ENCODE measurements around the gene ZNF768.

Gene ZNF768

DNA sequence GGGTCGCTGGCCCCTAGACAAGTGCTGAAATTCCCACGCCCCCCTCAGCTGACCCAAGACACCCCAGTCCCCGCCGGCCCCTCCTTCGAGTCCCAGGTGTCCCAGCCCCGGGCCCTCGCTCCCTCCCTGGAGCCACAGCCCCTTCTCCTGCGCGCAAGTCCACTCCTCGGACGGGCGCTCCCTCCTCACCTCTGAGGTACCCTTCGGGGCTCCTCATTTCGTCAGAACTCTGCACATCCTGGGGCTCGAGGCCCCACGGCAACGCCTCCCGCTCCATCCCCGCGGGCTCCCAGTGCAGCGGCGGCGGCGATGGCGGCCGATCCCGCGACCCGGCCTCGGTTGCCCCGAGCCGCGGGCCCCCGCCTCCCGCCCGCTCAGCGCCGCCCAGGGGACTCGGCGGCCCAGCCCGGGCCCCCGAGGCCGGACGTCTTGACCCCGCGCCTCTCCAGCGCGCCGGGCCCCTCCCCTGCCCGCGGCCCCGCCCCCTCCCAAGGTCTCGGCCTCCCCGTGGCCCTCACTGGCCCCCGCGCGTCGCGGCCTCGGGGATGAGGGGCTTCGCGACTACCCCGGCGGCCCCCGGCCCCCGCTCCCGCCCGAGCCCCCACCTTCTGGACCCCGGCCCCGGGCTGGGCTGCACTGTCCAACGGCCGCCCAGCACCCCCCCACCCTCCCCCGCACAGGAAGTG lies at the start of gene ZNF768:
ZNF768 (minus strand) TSS at position 430 of the 686 bp plus-strand sequence; CDS start at position 277, 153 bp downstream.
- DNase-seq (ENCODE audit: low read depth): no peak

DNA sequence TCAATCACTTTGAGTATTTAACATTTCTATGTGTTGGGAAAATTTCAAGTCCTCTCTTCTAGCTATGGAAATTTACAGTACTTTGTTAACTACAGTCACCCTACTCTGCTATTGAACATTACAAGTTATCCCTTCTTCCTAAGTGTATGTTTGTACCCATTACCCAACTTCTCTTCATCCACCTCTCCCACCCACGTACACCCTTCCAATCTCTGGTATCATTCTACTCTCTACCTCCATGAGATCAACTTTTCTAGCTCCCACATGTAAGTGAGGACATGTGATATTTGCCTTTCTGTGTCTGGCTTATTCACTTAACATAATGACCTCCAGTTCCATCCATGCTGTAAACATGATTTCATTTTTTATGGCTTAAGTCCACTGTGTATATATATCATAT lies 48.3 kb upstream of the ZNF768 start:
- DNase-seq (ENCODE audit: low read depth): no peak

DNA sequence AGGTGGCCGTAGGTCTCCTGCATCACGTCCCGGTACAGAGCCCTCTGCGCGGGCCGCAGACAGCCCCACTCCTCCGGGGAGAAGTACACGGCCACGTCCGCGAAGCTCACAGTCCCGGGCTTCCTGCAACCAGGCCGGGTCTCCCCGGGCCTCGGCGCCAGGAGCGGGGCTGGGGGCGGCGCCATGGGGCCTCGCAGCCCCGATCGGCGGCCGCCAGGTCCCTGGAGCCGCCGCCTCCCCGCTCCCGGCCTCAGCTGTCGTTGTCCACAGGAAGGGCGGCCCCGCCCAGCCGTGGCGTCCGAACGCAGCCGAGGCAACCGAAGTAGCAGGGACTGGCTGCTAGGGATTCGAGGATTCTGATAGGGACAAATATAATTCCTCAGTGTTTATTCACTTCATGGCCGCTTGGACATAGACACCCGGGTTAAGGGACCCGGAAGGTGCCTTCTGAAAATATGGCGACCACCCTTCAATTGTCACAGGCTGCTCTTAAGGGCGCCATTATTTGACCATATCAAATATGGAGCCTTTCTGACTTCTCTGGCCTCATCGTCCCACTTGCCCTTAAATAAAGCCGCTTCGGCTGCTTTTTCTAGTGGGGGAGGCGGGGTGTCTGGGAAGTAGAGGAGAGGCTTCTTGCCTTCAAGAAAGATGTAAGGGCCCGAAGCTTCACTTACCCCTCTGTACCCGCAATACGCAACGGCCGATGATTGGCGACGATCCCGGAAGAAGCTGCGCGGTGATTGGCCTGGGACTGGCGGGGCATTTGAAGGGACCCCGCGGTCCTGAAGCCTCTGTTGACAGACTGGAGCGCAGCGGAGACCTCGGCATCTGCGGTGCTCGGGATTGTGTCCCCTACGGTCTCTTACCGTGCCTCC lies 45.3 kb upstream of the ZNF768 start, which contains the start of gene ZNF688:
ZNF688 (minus strand) TSS at position 270 of the 878 bp plus-strand sequence; CDS start at position 185, 85 bp downstream.
- DNase-seq (ENCODE audit: low read depth): peak; percentile 88

DNA sequence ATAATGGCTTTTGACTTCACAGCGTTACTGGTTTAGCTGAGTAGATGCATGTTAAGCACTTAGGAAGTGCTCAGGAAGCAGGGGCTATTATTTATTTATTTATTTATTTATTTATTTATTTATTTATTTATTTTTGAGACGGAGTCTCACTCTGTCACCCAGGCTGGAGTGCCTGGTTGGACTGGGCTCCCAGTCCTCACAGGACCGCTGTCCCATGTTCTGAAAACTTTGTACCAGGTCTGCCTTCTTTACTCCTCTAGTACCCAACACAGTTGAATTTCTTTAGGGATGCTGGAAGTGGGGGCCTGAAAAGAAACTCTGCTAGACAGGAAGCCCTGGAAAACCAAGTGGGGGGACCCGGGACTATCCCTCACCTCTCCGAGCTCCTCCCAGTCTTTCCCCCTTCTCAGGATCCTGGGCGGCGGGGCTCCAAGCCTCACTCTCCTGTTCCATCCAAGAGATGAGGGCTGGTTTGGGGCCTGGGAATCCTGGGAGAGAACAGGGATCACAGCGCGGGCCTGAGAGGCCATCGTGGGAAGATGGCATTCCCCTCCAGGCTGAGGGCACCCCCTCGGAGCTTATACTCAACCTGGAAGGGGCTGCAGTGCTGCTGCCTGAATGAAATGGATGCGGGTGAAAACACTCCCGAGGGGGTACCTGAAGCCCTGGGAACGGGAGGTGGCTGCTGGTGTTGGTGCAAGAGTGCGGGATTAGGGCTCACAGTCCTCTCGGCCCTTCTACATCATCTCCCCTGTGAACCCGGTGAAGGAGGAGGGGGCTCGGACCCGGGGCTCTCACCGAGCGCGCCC lies 44.5 kb upstream of the ZNF768 start:
- no peak for DNase-seq (ENCODE audit: low read depth)

DNA sequence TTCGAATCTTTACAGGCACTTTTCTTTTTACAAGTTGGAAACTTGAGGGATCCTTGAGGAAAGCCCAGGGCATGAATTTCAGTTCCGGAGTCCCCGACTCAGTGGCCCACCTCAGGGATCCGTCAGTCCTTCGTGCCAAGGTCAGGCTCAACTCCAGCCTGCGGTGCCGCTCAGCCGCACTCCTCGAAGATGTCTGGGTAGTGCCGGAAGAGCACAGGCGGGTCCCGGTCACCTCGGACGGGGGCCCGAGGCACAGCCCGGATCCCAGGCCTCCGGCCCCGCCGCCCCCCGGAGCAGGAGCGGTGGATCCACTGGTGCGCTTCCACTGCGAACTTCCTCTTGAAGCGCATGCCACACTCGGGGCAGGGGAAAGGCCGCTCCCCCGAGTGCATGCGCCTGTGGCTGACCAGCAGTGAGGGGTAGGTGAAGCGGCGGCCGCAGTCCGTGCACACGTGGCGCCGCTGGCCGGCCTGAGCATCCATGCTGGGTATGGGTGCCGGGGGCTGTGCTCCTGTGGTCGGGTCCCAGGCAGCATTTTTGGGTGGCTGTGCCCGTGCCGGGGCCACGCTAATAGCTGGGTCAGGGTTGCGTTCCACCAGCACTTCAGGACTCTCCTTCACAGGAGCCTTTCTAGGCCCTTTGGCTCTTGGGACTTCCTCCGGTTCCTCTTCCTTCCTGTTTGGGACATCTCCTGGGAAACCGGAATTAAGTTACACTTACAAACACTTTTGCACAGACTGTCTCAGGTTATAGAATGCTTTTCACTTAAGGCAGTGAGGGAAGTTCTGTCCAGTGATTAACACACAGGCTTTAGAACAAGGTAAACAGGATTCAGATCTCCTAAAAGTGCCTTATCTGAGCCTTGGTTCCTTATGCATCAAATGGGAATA lies 43.6 kb upstream of the ZNF768 start:
- no peak for DNase-seq (ENCODE audit: low read depth)

DNA sequence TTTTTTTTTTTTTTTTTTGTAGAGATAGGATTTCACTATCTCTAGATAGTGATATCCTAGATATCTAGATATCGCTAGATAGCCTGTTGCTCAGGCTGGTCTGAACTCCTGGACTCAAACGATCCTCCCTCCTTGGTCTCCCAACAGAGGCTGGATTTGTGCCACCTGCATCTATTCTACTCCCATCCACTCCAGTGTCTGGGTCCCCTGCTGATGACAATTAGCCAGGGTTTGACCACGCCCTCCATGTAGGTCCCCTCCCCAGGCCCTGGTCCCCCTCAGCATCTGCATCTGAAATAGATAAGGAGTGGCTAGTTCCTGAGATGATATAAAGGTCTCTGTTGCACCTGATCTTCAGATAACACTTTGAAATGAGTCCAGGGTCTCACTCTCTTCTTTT lies 42.9 kb upstream of the ZNF768 start:
- DNase-seq (ENCODE audit: low read depth): no peak

DNA sequence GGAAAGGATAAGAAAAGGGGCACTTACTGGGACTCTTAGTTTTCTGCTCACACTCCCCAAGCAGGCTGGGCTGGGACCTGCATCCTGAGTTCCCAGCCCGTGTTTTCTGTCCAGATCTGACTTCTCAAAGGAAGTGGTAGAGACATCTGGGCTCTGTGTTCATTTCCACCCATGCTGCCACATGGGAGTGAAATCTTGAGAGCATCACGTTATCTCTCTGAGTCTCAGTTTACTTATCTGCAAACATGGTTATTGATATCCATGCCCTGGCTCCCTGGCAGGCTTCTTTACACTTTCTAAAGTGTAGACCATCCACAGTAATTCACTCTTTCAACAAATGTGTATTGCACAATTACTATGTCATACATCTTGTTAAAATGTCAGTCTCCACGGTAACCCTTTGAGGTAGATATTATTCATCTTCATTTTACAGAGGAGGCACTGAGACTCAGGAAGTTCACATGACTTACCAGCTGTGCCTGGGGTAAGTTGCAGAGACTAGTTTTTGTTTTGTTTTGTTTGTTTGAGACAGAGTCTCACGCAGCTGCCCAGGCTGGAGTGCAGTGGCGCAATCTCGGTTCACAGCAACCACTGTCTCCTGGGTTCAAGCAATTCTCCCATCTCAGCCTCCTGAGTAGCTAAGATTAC lies 41.7 kb upstream of the ZNF768 start:
- no peak for DNase-seq (ENCODE audit: low read depth)

DNA sequence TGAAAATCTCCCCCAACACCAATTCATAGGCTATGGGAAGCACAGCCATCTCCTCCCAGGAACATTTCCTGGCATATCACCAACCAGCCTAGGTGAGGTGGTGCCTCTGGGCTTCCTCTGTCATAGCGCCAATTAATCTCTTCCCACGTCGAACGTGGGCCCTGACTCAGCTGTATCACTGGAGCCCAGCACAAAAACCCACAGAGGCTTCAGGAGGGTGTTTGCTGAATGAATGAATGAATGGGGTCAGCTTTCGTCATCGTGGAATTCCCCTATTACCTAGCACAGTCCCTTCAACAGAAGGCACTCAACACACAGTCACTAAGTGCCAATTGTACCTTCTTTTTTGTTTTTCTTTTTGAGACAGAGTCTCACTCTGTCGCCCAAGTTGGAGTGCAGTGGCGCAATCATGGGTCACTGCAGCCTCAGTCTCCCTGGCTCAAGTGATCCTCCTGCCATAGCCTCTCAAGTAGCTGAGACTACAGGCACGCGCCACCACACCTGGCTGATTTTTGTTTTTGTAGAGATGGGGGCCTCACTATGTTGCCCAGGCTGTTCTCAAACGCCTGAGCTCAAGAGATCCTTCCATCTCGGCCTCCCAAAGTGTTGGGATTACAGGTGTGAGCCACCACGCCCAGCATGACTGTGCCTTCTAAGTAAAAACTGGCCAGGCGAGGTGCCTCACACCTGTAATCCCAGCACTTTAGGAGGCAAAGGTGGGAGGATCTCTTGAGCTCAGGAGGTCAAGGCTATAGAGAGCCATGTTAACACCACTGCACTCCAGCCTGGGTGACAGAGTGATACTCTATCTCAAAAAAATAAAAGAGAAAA lies 41.0 kb upstream of the ZNF768 start:
- DNase-seq (ENCODE audit: low read depth): peak; percentile 26

DNA sequence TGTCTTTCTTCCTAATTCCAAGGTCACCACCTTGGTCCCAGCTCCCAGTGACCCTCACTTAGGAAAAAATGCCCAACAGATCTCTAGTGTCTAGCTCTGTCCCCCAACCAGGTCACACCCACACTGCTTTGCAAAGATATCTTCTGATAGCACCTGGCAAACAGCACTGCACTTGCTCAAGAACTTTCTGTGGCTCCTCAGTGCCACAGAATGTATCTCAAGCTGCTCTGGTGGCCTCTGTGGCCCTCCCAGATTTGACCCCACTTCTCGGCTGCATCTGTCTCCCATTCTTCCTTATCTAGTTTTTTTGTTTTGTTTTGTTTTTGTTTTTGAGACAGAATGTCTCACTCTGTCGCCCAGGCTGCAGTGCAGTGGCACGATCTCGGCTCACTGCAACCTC lies 40.2 kb upstream of the ZNF768 start:
- DNase-seq (ENCODE audit: low read depth): no peak

DNA sequence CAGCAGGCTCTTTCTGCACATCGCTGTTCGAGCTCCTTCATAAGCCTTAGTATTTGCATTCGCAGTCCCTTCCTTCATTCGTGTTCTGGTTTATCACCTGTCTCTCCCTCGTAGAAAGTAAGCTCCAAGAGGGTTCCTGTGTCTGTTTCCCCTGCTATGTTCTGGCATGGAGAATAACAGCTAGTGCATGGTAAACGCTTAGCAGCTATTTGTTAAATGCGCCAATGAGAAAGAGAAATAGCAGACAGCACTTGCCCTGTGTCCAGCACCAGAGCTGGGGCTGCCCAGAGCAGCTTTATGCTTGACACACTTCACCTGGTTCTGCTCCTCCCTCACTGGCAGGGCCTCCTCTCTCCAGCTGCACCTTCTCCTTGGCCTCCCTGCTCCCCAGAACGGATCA lies 39.6 kb upstream of the ZNF768 start:
- DNase-seq (ENCODE audit: low read depth): no peak

DNA sequence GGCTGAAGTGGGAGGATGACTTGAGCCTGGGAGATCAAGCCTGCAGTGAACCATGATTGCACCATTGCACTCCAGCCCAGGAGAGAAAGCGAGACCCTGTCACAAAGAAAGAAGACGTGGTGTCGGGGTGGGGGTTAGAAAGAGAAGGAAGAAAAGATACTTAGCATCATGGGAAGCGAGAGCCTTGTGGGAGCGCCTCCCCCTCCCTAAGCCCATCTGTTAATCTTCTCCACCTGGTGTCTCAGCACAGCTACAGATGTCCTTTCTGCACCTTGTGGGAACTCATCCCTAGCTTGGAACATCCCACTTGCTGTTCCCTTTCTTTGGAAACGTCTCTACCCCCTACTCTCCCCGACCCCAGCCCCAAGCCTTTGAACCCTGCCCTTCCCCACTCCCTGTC lies 39.2 kb upstream of the ZNF768 start:
- no peak for DNase-seq (ENCODE audit: low read depth)

DNA sequence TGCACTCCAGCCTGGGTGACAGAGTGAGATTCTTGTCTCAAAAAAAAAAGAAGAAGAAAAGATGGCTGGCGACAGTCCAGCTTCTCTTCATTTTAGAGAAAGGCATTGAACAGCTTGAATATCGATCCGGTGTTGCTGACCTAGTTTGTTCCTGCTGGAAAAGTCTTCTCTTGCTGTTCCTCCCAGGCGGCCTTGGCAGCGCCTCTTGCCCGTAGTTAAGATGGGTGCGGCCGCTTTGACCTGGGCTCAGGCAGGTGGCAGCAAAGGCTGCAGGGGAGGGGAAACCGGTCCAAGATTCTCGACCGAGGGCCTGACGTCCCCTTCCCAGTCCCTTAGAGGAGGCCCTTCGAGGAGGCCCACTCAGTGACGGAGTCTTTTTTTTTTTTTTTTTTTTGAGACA lies 35.7 kb upstream of the ZNF768 start:
- no peak for DNase-seq (ENCODE audit: low read depth)

DNA sequence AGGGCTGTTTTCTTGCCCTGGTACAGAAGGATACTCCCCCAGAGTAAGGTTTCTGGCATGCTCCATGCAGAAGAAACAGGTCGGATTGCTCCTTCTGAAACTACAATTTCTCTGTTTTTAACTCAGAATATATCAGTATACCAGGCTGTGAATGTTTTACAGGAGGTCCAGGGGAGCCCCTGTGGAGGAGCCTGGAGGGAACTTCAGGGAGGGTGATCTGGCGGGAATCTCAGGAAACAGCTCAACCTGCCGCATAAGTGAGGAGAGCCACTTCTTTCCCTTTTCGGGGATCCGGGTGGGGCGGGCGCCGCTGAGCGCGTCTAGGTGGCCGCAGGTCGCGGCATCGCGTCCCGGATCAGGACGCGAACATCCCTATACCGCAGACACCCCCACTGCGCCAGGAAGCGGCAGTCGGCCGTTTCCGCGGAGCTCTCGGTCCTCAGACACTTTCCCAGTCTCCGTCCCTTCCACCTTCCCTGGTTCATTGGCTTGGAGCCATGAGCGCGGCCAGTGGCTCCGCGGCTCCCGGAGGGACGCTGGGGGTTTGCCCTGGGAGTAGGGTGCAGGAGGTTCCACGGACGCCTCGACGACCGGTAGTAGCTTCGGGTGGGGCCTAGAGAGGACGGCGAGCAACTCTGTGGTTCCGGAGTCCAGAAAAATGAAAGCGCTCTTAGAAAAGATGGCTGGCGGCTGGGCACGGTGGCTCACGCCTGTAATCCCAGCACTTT lies 34.9 kb upstream of the ZNF768 start:
- no peak for DNase-seq (ENCODE audit: low read depth)

DNA sequence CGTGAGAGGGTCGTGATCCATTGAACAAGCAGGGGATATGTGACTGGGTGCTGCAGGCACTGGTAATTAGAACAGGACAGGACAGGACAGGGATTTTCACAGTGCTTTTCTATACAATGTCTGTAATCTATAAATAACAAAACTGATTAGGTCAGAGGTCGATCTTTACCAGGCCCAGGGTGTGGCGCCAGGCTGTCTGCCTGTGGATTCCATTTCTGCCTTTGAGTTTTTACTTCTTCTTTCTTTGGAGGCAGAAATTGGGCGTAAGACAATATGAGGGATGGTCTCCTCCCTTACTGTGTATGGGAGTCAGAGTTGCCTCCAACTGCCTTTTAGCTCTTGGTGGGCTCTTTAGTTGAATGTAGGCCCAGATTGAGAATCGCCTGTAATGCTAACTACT lies 33.3 kb upstream of the ZNF768 start:
- DNase-seq (ENCODE audit: low read depth): no peak

DNA sequence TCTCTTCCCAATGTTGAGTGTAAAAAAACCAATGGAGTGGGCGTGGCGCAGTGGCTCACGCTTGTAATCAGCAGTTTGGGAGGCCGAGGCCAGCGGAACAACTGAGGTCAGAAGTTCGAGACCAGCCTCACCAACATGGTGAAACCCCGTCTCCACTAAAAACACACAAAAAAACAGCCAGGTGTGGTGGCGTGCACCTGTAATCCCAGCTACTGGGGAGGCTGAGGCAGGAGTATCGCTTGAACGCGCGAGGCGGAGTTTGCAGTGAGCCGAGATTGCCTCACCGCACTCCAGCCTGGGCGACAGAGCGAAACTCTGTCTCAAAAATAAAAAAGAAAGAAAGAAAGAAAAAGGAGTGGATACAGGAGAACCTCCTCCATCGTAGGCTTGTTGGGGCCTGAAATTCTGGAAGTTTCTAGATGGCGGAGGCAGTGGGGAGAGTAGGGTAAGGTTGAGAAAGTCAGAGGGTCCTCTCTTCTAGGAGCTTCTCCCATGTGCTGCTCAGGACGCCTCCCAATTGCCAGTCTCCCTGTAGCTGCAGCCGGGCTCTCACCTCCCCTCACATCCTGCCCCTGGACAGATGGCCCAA lies 32.5 kb upstream of the ZNF768 start:
- no peak for DNase-seq (ENCODE audit: low read depth)

DNA sequence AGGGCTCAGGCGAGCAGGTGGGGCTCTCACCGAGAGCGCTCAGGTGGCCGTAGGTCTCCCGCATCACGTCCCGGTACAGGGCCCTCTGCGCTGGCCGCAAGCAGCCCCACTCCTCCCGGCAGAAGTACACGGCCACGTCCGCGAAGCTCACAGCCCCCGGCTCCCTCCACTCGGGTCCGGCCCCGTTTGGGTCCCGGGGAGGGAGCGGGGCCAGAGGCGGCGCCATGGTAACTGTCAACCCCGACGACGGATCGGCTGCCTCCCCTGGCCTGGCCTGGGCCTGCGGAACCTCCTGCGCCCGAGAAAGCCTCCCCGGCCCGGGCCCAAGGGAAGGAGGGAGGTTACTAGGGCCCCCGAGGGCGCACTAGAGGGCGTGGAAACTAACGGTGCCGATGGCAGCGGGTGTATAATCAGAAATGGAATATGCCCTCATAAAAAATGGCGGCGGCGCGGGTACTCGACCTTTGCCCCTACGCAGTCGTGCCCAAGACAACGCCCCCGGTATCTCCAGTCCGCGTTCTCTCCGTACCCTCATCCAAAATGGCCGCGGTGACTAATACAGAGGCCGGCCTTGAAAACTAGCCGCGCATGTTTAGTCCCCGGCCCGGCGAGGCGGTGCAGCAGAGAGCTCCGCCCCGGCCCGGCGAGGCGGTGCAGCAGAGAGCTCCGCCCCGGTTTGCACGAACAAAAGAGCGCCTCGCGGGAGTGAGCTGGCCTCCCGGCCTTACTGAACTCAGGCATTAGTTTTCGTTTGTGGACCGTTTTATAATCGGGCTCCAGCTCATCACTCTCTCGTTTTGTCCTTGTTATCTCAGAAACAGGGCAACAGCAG lies 31.8 kb upstream of the ZNF768 start, which contains the start of gene ZNF764:
ZNF764 (minus strand) TSS at position 418 of the 832 bp plus-strand sequence; CDS start at position 226, 192 bp downstream.
- DNase-seq (ENCODE audit: low read depth): peak; percentile 94

DNA sequence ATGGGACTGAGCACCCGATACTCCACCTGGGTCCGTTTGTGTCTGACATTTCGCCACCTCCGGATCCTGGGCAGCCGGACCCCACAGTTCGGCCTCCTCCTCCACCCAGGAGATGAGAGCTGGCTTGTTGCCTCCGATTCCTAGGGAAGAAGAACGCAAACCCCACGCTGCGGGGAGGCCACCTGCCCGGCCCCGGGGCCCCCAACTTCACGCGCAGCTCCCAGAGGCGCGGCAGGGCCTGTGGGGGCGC lies 31.3 kb upstream of the ZNF768 start:
- DNase-seq (ENCODE audit: low read depth): no peak

DNA sequence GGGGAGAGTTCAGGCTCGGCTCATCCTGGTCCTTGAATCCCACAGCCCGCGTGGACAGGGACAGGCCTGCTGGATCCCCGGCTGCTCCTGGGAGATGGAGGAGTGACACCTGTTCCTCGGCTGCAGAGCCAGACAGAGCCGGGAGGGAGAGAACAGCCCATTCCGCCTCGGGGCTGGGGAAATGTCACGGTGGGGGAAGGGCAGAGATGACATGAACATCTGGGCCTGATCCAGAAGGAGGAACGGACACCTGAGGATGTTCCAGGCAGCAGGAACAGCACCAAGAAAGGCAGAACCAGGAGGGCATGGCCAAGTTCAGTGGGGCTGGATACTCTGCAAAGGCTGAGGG lies 29.7 kb upstream of the ZNF768 start:
- no peak for DNase-seq (ENCODE audit: low read depth)

Measured in stimulated activated CD8-positive, alpha-beta memory T cell treated with anti-CD3 and anti-CD28 coated beads, Interleukin-4, amount 100 ng/mL, for 24 hours (primary cell).